ENCODE results near the gene TCF7L1.

TCF7L1 gene

GRCh38 chr2:85257359-85257969 is 124.3 kb downstream of the TCF7L1 start:
- DNase-seq = no peak

GRCh38 chr2:85257970-85258605 is 124.9 kb downstream of the TCF7L1 start:
- DNase-seq = no peak

DNA sequence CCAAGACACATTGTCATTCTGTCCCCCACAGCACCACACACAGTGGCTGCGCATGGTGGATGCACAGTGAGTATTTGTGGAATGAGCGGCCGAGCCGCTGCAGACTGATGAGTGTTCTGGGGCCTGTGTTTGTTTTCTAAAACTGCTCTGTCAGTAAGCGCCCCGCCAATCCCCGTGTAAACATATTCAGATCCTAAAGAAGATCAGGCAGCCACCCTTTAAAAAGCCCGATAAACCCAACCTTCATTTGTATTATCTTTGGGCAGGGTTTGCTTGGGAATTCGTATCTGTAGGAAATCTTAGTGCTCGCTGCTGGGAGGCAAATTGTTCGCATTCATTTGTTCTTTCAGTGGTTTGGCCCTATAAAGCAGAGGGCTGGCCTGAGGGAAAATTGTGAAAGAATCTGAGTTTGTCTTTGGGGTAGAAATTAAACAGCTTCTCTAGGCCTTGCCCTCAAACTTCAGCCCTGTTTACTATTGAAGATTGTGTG is 126.0 kb downstream of the TCF7L1 start:
- no peak for DNase-seq

DNA sequence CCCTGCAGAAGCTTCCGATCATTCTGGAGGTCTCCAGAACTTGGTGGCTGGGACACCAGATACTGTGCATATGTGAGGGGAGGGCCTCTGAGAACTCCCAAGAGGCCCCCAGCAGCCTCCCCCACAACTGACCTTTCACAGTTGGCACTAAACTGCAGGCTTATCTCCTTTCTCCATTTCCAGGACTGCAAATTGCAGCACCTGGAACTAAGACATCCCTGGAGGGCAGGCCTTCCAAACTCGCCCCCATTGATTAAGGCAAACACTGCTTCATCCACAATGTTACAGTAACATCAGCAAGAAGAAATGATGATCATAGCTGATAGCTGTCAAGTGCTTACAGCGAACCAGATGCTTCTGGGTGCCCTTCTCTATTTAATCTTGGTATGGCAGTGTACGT is 126.7 kb downstream of the TCF7L1 start:
- no peak for DNase-seq

- DNase-seq = no peak
Observed at GRCh38 chr2:85263591-85263990, 130.4 kb downstream of the TCF7L1 start.

- DNase-seq = no peak
Observed at GRCh38 chr2:85264471-85264870, 131.3 kb downstream of the TCF7L1 start.

DNA sequence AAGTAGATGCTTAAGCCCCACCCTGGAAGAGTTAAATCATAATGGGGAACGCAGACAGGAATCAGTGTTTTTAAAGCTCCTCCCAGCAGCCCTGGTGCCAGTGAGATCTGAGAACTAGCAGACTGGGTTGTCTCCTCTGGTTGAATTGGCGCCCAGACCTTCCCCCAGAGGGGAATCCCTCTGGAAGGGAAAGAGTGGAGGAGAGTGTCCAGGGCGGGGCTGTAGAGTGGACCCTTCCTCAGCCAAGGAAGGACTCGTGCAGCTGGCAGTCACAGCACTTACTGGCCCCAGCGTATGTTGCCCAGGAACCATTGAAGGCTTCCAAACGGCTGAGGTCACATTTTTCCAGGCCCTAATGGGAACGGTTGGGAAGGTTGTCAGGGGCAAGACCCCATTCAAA is 132.1 kb downstream of the TCF7L1 start:
- no peak for DNase-seq

- peak; percentile 11 for DNase-seq
Observed at GRCh38 chr2:85266146-85267041, 133.2 kb downstream of the TCF7L1 start.

- peak; percentile 80 for DNase-seq
Observed at GRCh38 chr2:85269959-85270358, 136.8 kb downstream of the TCF7L1 start.

DNA sequence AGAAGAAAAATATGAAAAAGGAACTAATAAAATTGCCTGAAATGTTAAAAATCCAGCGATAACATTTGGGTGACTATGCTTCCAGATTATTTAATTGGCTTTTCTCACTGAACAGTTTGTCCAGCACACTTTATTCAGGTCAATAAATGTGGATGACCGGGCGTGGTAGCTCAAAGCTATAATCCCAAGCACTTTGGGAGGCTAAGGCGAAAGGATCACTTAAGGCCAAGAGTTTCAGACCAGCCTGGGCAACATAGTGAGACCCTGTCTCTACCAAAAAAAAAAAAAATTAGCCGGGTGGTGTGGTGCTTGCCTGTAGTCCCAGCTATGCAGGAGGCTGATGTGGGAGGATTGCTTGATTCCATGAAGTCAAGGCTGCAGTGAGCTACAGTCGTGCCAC is 139.2 kb downstream of the TCF7L1 start:
- no peak for DNase-seq

- no peak for DNase-seq
Observed at GRCh38 chr2:85273738-85274731, 140.8 kb downstream of the TCF7L1 start.

DNA sequence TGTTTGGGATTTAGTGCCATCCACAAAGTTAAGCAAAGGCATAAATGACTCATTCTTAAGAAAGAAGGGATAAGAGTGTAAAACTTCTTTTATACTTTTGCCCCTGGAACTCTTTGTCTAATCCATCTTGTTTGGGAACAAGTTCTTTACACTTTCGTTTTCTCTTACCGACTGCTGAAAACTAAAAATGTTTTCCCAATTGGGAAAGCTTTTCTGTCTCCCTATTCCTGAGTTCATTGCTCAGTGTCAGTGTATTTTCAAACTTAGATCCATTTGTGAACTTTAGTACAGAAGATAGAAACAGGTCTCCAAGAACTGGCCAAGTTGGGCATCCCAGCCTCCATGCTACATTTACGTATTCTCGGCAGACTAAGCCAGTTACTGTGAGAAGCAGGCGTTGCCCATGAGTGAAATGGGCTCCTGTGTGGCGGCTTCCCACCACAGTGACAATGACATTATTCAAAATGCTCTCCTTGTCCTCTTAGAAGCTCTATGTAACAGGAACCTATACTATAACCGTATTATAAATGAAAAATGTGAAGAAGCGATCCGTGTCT is 142.9 kb downstream of the TCF7L1 start:
- DNase-seq = no peak

- no peak for DNase-seq
Observed at GRCh38 chr2:85276571-85277118, 143.5 kb downstream of the TCF7L1 start.

- no peak for DNase-seq
Observed at GRCh38 chr2:85277416-85278158, 144.4 kb downstream of the TCF7L1 start.

DNA sequence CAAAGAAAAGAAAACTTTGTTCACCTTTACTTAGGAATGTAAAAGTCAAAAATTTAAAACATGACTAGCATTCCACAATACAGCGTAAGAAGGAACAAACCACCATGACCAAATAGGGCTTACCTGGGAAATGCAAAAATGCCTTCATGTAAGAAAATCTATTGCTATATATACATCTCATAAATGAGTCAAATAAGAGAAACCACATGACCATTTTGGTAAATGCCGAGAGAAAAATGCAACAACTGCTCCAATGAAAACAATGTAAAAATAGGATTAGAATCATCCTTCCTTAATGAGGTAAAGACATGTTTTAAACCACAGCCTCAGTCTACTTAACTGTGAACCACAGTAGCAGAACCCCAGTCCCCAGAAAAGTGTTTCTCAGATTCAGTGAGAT is 145.2 kb downstream of the TCF7L1 start:
- DNase-seq = no peak

DNA sequence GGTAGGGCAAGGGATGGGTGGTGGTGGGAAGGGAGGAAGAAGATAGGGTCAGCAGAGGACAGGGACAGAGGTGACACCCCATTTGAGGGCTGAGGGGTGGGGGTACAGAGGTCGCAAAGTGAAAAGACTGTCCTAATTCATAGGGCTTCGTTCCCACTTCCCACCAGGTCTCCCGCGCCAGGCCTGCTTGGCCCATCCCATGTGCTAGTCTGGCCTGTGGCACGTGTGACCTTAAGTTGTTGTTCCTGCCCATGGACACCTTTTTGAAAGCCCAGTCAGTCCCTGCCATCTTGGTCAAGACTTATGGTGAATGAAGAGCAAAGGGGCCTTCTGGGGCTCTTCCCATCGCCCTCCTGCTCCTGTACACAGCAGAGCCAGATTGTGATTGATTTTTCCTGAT is 148.4 kb downstream of the TCF7L1 start:
- no peak for DNase-seq

DNA sequence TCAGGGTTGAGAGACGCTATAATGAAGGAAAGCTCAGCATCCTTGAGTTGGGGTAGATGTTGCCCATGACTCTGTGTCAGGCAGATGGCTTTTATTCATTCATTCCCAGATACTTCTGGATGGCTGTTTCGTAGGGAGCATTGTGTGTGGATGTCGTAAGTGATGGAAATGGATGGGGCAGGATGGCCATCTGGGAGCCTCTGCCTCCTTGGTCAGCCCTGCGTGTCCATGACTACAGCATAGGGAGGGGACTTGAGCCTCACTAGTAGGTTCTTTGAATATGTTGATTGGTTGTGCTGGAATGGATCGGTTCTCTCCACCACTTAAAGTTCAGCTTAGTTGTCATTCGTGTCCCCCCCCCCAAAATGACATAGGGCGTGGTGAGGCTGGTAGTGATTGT is 149.7 kb downstream of the TCF7L1 start:
- no peak for DNase-seq

DNA sequence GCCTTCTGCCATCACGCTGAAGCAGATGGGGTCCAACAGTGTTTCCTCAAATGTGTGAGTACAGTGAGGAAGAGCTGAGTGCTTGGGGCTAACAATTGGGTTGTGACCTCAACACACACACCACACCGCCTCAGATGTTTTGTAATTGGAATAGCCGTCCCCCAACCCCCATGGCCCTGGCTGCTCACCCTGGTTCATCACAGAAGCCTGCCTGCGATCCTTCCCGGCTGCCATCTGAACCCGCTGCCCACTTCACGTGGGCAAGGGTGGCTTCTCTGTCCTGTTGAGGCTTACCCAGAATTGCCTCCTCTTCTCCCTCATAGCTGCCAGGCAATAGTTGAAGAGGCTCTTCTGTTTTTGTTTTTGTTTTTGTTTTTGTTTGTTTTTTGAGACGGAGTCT is 150.4 kb downstream of the TCF7L1 start:
- no peak for DNase-seq

GRCh38 chr2:85286918-85287317 is 153.7 kb downstream of the TCF7L1 start:
- no peak for DNase-seq

GRCh38 chr2:85287721-85288120 is 154.5 kb downstream of the TCF7L1 start:
- no peak for DNase-seq

GRCh38 chr2:85288244-85288725 is 155.1 kb downstream of the TCF7L1 start:
- no peak for DNase-seq
